ENCODE results near the gene TRMT112. TPM values are rescaled to one million over a fixed set of nuclear protein-coding genes. Genes with fewer than 3 reads are reported as not detected.

TRMT112 gene
- total and polyA plus RNA-seq, 2 of the 8 experiments (the other 6 are each of a cell fraction or from before 2014, with no cell fraction given): 300 to 650 TPM

- H3K27ac ChIP-seq (ENCODE audit: low read depth, low read length): no peak overlapping the region
- DNase-seq (ENCODE audit: low read depth in 1 of 2, low spot score in 2 of 2) (no peak), FAIRE-seq (no peak)
- WGBS, 2 experiments (ENCODE audit: extremely low coverage in 1 of 2, insufficient coverage in 1 of 2, insufficient read length in 1 of 2, insufficient replicate concordance in 2 of 2, low coverage in 1 of 2, low lambda C conversion rate in 2 of 2, missing lambda C conversion rate in 1 of 2): 95% methylated on average over 5 of the region's 5 CpGs; no CpG with 5 or more reads in 1 of the 2 experiments
- H2AFZ ChIP-seq (ENCODE audit: low read length): no peak overlapping the region
- no peak overlapping the region for H2BK5ac ChIP-seq (ENCODE audit: low read depth, low read length)
- no peak overlapping the region for H3K14ac ChIP-seq (ENCODE audit: insufficient read length)
- 0 out of 2 replicates have a peak, but pooled peaks cover 5% of the 10 kb centered on the region for H3K79me1 ChIP-seq (ENCODE audit: low read depth, low read length)
- H3K23me2 ChIP-seq (ENCODE audit: low read depth, low read length): peaks cover 5% of the 10 kb centered on the region; the same call in 1 of the 2 replicates
- no peak overlapping the region for H2BK15ac ChIP-seq (ENCODE audit: low read length)
- no peak overlapping the region for H3K18ac ChIP-seq (ENCODE audit: extremely low read depth, low read length)
- peaks cover 0 to 16% (median 3%) of the 10 kb centered on the region in 4 experiments; a peak in 6 of 8 replicates for H3K36me3 ChIP-seq (ENCODE audit: control insufficient read depth in 2 of 4, insufficient read depth in 4 of 4, low read length in 3 of 4)
- H2BK20ac ChIP-seq (ENCODE audit: low read length): no peak overlapping the region
- H3K4me2 ChIP-seq (ENCODE audit: insufficient read depth in 1 of 2, low read depth in 2 of 2, low read length in 2 of 2): no peak overlapping the region
- ChIA-PET POLR2A (ENCODE audit: partially characterized antibody) (interaction anchor here (2.6 kb wide), 1 partner anchor 10 kb away, joined by 12 read pairs; no protein-coding TSS in a partner anchor), CTCF (ENCODE audit: partially characterized antibody) (interaction anchor here (3.3 to 37.6 kb wide), 3 partner anchors 11 to 34 kb away, joined by 20 to 614 read pairs (median 27); partner anchors contain the start of genes CATSPERZ, ESRRA, PRDX5 and TRMT112)
- no peak overlapping the region for H3K56ac ChIP-seq (replicated peaks; ENCODE audit: insufficient read length, low read depth, low read length)
- no peak overlapping the region for H3K23ac ChIP-seq (ENCODE audit: insufficient read length)
- peaks cover 0 to 3% of the 10 kb centered on the region in 2 experiments for H4K20me1 ChIP-seq (replicated peaks in 1 of 2; ENCODE audit: control insufficient read depth in 1 of 2, insufficient read depth in 2 of 2, low read length in 2 of 2)
- peaks cover 0 to 10% of the 10 kb centered on the region in 2 experiments; a peak in 1 of 4 replicates for H3K79me2 ChIP-seq (ENCODE audit: control insufficient read depth in 1 of 2, insufficient read depth in 2 of 2, low read length in 2 of 2)
- H4K91ac ChIP-seq (replicated peaks; ENCODE audit: insufficient read length, low read length): no peak overlapping the region
- H3K27me3 ChIP-seq (replicated peaks in 1 of 4; ENCODE audit: control insufficient read depth in 3 of 4, extremely low read depth in 1 of 4, insufficient read depth in 3 of 4, low read length in 3 of 4): no peaks in the 10 kb centered on the region
- H4K8ac ChIP-seq (ENCODE audit: extremely low read depth, insufficient read depth, low read length): no peak overlapping the region
- H3K4me1 ChIP-seq (replicated peaks in 1 of 4; ENCODE audit: control insufficient read depth in 3 of 4, insufficient read depth in 4 of 4, low read length in 3 of 4): peaks cover 1 to 10% (median 5%) of the 10 kb centered on the region in 4 experiments; a peak in 6 of 7 replicates
- no peak overlapping the region for H3K9ac ChIP-seq (replicated peaks in 1 of 4; ENCODE audit: extremely low read depth in 1 of 4, low read depth in 3 of 4, low read length in 3 of 4)
- H2BK12ac ChIP-seq (ENCODE audit: low read depth, low read length): no peak overlapping the region
- H3K4ac ChIP-seq (replicated peaks; ENCODE audit: insufficient read length, low read depth, low read length): no peak overlapping the region
- H3K4me3 ChIP-seq (ENCODE audit: extremely low read depth in 1 of 4, insufficient read depth in 2 of 4, low read depth in 3 of 4, low read length in 4 of 4): no peak overlapping the region
- TF ChIP-seq SP4 (IDR thresholded peaks at IDR 0.05; ENCODE audit: low read length) (no peak), RBBP5 (IDR thresholded peaks at IDR 0.05; ENCODE audit: borderline replicate concordance, low read depth, low read length) (no peak), TAF1 (IDR thresholded peaks at IDR 0.05; ENCODE audit: low read depth, low read length) (no peak)
- no peak overlapping the region for H4K5ac ChIP-seq (ENCODE audit: insufficient read length, low read depth, low read length)
- H2BK120ac ChIP-seq (replicated peaks; ENCODE audit: low read depth, low read length): no peak overlapping the region
- H2AK5ac ChIP-seq (ENCODE audit: low read depth, low read length): no peak overlapping the region
- H3K9me3 ChIP-seq (ENCODE audit: insufficient read depth in 2 of 2, low read depth in 1 of 2, low read length in 1 of 2): no peaks in the 10 kb centered on the region
Observed at GRCh38 chr11:64321533-64321932, 4.2 kb upstream of the TRMT112 start.
